C4-2B (cell line): ENCODE results near the gene PRSS1.
"Not testable (repeated sequence)": the region's sequence is repeated elsewhere in the genome, so short reads cannot be mapped to it uniquely, and the experiment has no call there.

ENCODE experiments used
- H3K27ac ChIP-seq: fragments of 450-650 bp; 2 replicates; pipeline ENCODE4 v1.5.1; 2017
- CTCF ChIP-seq: fragments of 450-650 bp; conservative IDR thresholded peaks from 2 replicates; pipeline ENCODE4 v1.5.1; 2017; ENCODE audit warnings: mild to moderate bottlenecking
- ZFX ChIP-seq: fragments of 450-650 bp; IDR thresholded peaks from 2 replicates; pipeline ENCODE4 v1.6.1; 2017

The PRSS1 gene

GRCh38 chr7:142760071-142760642 is 10.9 kb downstream of the PRSS1 start:
- no peak overlapping the region for H3K27ac ChIP-seq
- TF ChIP-seq ZFX (no peak), CTCF (no peak)

GRCh38 chr7:142761606-142762005 is 12.3 kb downstream of the PRSS1 start:
- H3K27ac ChIP-seq = not testable (repeated sequence)

GRCh38 chr7:142762104-142762503 is 12.8 kb downstream of the PRSS1 start:
- TF ChIP-seq ZFX = no peak
- TF ChIP-seq CTCF = no peak
- no peak overlapping the region for H3K27ac ChIP-seq

- H3K27ac ChIP-seq = no peak overlapping the region
- no peak for TF ChIP-seq CTCF
- no peak for TF ChIP-seq ZFX
Observed at GRCh38 chr7:142767451-142767850, 18.2 kb downstream of the PRSS1 start.

- TF ChIP-seq CTCF (no peak), ZFX (no peak)
- no peak overlapping the region for H3K27ac ChIP-seq
Observed at GRCh38 chr7:142767861-142768260, 18.6 kb downstream of the PRSS1 start.

GRCh38 chr7:142768885-142769284 is 19.6 kb downstream of the PRSS1 start:
- H3K27ac ChIP-seq = not testable (repeated sequence)

- TF ChIP-seq ZFX = no peak
- TF ChIP-seq CTCF = no peak
- H3K27ac ChIP-seq = no peak within 1 kb of the TSS
Observed at GRCh38 chr7:142770661-142771352, 21.5 kb downstream of the PRSS1 start, which contains the start of gene PRSS2. Gene PRSS2, plus strand, starts transcription at chr7:142770970. Its CDS starts 13 bp downstream, at chr7:142770983.

- H3K27ac ChIP-seq = no peak overlapping the region
- no peak for TF ChIP-seq ZFX
- no peak for TF ChIP-seq CTCF
Observed at GRCh38 chr7:142771353-142771723, 22.1 kb downstream of the PRSS1 start.
